ENCODE measurements around the gene IL17RA.
A peak's percentile ranks its signal among the peaks of the same experiment; 100 is the strongest.

The IL17RA gene

GRCh38 chr22:17095538-17095937, 10.7 kb downstream of the IL17RA start:
- Mint-ChIP-seq H3K4me3 (no peak overlapping the region), H3K36me3 (peaks cover 13% of the 10 kb centered on the region), H3K27ac (no peak overlapping the region), H3K9me3 (no peaks in the 10 kb centered on the region), H3K4me1 (peaks cover 96% of the 10 kb centered on the region), H3K27me3 (no peaks in the 10 kb centered on the region)

DNA sequence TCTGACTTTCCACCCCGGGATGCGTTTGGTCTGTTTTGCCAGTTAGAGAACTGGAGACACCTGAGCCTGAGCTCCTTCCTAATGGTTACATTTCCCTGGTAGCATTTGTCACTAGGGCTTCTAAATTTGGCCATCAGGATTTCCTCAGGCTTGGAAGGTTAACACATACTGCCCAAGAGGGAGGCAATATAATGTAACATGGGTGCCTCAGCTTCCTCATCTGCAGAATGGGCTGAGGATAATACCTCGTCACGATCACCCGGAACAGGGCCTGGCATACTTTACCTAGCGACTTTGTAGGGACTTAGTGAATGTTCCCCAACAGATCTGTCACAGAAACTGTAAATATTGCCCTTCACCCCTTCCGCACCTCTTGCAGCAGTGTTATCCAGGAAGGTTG, 11.3 kb downstream of the IL17RA start:
- Mint-ChIP-seq H3K36me3 (peaks cover 17% of the 10 kb centered on the region), H3K27me3 (no peaks in the 10 kb centered on the region), H3K4me3 (no peak overlapping the region), H3K9me3 (no peaks in the 10 kb centered on the region), H3K4me1 (peaks cover 96% of the 10 kb centered on the region), H3K27ac (no peak overlapping the region)

GRCh38 chr22:17097062-17097461, 12.3 kb downstream of the IL17RA start:
- H3K4me3 Mint-ChIP-seq = peak overlapping the region; percentile 33
- peaks cover 98% of the 10 kb centered on the region for H3K4me1 Mint-ChIP-seq
- peaks cover 23% of the 10 kb centered on the region for H3K36me3 Mint-ChIP-seq
- no peaks in the 10 kb centered on the region for H3K9me3 Mint-ChIP-seq
- H3K27ac Mint-ChIP-seq = peak overlapping the region; percentile 79
- no peaks in the 10 kb centered on the region for H3K27me3 Mint-ChIP-seq

DNA sequence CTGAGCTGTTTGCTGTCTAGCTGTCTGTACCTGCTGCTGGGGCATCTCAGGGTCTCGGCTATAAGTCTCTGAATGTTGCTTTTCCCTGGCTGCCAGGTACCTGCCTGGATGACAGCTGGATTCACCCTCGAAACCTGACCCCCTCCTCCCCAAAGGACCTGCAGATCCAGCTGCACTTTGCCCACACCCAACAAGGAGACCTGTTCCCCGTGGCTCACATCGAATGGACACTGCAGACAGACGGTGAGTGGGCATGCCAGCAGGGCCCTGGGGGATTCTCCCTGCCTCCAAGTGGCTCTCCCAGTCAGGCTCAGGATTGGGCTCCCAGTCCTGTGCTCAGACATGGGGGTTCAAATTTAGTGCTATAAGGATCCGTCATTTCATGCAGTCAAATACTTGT, 12.9 kb downstream of the IL17RA start:
- peaks cover 97% of the 10 kb centered on the region for H3K4me1 Mint-ChIP-seq

DNA sequence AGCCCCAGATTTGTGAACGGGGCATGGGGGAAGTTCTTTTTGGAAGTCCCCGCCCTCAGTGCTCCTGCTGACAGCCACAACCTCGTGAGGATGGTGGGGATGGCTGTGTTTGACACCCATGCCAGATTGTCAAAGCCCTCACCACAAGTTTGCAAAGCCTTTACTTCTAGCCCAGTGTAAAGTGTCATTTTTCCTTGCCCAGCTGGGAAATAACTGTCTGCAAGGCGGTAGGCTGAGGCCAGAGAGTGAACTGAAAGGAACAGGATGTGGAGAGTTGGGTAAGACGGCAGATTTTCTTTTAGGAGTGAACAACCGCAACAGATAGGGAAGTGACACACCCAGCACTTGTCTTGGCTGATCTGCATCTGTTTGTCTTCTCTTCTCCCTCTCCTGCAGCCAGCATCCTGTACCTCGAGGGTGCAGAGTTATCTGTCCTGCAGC, 13.6 kb downstream of the IL17RA start:
- H3K4me3 Mint-ChIP-seq = peak overlapping the region; percentile 62
- H3K27ac Mint-ChIP-seq = peak overlapping the region; percentile 61
- peaks cover 96% of the 10 kb centered on the region for H3K4me1 Mint-ChIP-seq
- no peaks in the 10 kb centered on the region for H3K9me3 Mint-ChIP-seq
- H3K27me3 Mint-ChIP-seq = no peaks in the 10 kb centered on the region
- peaks cover 28% of the 10 kb centered on the region for H3K36me3 Mint-ChIP-seq

More for the DNA sequence above, 12.9 kb downstream of the IL17RA start:
- peak overlapping the region; percentile 80 for H3K27ac Mint-ChIP-seq
- no peaks in the 10 kb centered on the region for H3K9me3 Mint-ChIP-seq
- H3K4me3 Mint-ChIP-seq = peak overlapping the region; percentile 62
- H3K36me3 Mint-ChIP-seq = peaks cover 25% of the 10 kb centered on the region
- H3K27me3 Mint-ChIP-seq = no peaks in the 10 kb centered on the region

DNA sequence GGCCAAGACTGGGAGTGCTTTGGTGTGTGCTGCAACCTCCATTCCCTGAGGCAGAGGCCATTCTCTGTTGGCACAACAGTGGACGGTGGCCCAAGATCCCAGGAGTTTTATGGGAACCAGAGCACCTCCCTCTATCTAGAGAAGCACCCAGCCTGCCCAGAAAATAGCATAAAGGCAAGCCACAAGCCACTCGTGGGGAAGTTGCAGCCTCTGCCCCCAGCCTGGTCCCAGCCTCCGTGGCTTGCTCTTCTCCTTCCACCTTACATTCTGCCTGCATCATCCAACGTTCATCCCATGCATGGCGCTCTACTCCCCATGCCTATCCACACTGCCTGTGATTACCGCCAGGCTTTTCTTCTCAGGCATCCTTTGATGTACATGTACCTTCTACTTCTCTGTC, 15.8 kb downstream of the IL17RA start:
- H3K36me3 Mint-ChIP-seq = peaks cover 30% of the 10 kb centered on the region
- peak overlapping the region; percentile 13 for H3K4me3 Mint-ChIP-seq
- peak overlapping the region; percentile 42 for H3K27ac Mint-ChIP-seq
- H3K4me1 Mint-ChIP-seq = peaks cover 87% of the 10 kb centered on the region
- H3K9me3 Mint-ChIP-seq = no peaks in the 10 kb centered on the region
- no peaks in the 10 kb centered on the region for H3K27me3 Mint-ChIP-seq

GRCh38 chr22:17101475-17102296, 16.9 kb downstream of the IL17RA start:
- peak overlapping the region; percentile 13 for H3K4me3 Mint-ChIP-seq

DNA sequence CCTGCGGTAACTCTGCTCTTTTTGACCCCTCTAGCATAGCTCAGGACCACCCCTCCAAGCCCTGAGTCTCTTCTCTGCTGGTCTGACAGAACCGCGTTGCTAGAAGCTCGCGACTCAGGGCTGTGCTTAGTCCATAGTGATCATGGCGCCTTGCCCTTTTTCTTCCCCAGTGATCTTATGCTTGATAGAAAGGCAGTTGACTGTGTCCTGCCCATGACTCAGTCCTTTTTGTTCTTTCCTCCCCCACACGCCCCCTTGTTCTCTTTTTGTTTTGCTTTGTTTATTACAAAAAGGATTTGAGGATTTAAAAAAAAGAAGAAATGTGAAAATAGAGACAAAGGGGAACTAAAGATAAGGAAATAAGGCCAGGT, 17.5 kb downstream of the IL17RA start:
- Mint-ChIP-seq H3K27ac (peak overlapping the region; percentile 86), H3K4me1 (peaks cover 89% of the 10 kb centered on the region), H3K9me3 (no peaks in the 10 kb centered on the region), H3K4me3 (no peak overlapping the region), H3K27me3 (no peaks in the 10 kb centered on the region), H3K36me3 (peaks cover 28% of the 10 kb centered on the region)

More at GRCh38 chr22:17101475-17102296, 16.9 kb downstream of the IL17RA start:
- Mint-ChIP-seq H3K27ac (peak overlapping the region; percentile 86), H3K9me3 (no peaks in the 10 kb centered on the region), H3K36me3 (peaks cover 30% of the 10 kb centered on the region), H3K4me1 (peaks cover 89% of the 10 kb centered on the region), H3K27me3 (no peaks in the 10 kb centered on the region)

- Mint-ChIP-seq H3K36me3 (peaks cover 28% of the 10 kb centered on the region), H3K27ac (peak overlapping the region; percentile 46), H3K27me3 (no peaks in the 10 kb centered on the region), H3K4me3 (no peak overlapping the region), H3K4me1 (peaks cover 85% of the 10 kb centered on the region), H3K9me3 (no peaks in the 10 kb centered on the region)
These were observed 18.6 kb downstream of the IL17RA start for GRCh38 chr22:17103351-17103750.

DNA sequence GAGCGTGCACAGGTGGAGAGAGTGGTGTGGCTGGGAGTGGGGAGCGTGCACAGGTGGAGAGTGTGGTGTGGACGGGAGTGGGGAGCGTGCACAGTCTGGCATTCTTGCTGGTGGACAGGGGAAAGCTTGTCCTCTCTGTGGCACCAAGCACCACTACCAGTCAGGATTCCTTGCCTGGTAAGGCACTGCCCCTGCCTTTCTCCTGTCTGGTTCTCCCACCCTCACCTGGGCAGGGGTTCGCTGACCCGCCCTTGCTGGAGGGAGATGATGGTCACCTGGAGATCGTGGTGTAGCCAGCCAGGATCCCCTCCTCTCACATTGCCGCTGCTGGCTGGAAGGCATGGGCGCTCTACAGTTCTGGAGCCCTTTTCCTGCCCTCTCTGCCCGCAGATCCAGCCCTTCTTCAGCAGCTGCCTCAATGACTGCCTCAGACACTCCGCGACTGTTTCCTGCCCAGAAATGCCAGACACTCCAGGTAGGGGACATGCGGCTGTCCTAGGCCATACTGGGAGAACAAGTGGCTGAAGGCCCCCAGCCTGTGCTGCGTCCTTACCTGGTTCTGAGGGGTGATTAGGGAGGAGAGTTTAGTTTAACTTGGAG, 19.6 kb downstream of the IL17RA start:
- Mint-ChIP-seq H3K4me1 (peaks cover 74% of the 10 kb centered on the region), H3K4me3 (no peak overlapping the region), H3K9me3 (no peaks in the 10 kb centered on the region), H3K27ac (no peak overlapping the region), H3K27me3 (no peaks in the 10 kb centered on the region), H3K36me3 (peaks cover 23% of the 10 kb centered on the region)

DNA sequence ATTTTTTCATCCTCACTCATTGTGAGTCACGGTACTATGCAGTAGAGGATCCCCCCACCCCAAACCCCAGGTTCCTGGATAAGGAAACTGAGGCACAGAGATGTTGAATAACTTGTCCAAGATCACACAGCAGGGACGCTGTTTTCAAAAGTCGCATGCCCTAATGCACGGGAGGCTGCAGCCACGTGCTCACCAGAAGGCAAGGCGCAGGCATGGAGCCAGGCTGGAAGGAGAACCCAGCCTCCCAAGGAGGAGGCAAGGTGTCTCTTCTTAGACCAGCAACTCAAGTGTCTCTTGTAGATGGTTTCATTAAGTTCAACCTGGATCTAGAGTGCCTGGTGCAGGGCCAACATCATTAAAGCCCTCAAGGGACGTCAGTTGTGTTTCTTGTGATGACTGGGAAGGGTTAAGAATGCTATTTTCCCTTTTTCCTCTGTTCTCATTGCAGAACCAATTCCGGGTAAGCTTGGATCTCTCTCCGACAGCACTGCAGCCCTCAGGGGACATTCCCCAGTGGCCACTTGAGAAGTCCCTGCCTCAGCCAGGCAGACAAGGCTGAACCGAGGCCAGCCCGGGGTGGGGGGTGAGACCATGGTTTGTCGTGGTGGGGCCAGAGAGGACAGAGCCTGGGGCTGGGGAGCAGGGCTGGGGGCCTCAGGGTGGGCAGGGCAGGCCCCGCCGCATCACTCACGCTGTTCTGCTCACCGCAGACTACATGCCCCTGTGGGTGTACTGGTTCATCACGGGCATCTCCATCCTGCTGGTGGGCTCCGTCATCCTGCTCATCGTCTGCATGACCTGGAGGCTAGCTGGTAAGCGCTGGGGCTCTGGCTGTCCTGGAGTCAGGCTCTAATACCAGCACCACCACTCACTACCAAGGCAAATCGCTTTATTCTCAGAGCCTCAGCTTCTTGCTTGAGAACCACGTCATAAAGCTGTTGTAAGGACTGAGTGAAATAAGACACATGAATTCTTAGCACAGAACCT, 20.6 kb downstream of the IL17RA start:
- no peaks in the 10 kb centered on the region for H3K9me3 Mint-ChIP-seq
- H3K4me3 Mint-ChIP-seq = peak overlapping the region; percentile 23
- peaks cover 18% of the 10 kb centered on the region for H3K36me3 Mint-ChIP-seq
- no peak overlapping the region for H3K27ac Mint-ChIP-seq
- H3K27me3 Mint-ChIP-seq = no peaks in the 10 kb centered on the region
- peaks cover 64% of the 10 kb centered on the region for H3K4me1 Mint-ChIP-seq

DNA sequence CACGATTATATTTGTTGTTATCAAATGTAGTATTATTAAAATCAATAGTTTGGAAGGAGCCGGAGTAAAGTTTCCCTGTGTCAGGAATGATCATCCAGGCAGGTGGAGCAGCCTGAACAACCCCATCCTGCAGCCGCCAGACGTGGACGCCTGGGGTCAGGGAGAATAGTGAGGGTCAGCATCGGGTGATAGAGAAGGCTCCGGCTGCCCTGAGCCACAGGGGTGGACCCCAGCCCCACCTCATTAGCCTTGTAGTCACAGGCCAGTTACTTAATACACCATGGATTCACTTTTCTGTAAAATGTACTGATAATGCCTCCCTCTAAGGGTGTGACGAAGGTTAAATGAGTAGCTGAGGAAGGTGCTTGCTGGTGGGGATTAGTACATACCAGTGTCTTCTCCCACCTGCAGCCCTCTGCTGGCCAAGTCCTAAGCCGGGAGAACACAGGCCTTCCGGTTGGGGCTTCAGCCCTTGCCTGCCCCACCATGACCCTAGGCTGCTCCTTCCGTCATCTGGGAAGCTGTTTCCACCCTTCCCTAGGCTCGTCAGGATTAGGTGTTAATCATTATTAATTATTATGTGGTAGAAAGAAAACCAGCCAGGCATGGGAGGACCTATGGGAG, 21.5 kb downstream of the IL17RA start:
- H3K27ac Mint-ChIP-seq = peak overlapping the region; percentile 81
- peaks cover 59% of the 10 kb centered on the region for H3K4me1 Mint-ChIP-seq
- no peaks in the 10 kb centered on the region for H3K9me3 Mint-ChIP-seq

GRCh38 chr22:17106785-17107546, 22.2 kb downstream of the IL17RA start:
- Mint-ChIP-seq H3K27ac (peak overlapping the region; percentile 81), H3K27me3 (no peaks in the 10 kb centered on the region), H3K9me3 (no peaks in the 10 kb centered on the region), H3K4me3 (peak overlapping the region; percentile 59), H3K36me3 (peaks cover 8% of the 10 kb centered on the region), H3K4me1 (peaks cover 58% of the 10 kb centered on the region)

More for the DNA sequence above, 21.5 kb downstream of the IL17RA start:
- Mint-ChIP-seq H3K4me3 (peak overlapping the region; percentile 59), H3K27me3 (no peaks in the 10 kb centered on the region), H3K36me3 (peaks cover 12% of the 10 kb centered on the region)

DNA sequence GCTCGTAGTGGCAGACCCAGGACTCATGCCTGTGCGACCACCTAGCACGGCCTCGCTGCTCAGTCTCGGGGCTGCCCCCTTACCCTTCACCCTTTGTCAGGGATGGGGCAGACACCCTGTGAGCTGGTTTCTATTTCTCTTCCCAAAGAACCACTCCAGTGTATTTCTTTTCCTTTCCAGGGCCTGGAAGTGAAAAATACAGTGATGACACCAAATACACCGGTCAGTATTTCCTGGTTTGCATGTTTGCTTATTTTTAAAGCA, 22.7 kb downstream of the IL17RA start:
- H3K36me3 Mint-ChIP-seq = peaks cover 5% of the 10 kb centered on the region
- H3K4me3 Mint-ChIP-seq = no peak overlapping the region
- H3K27me3 Mint-ChIP-seq = no peaks in the 10 kb centered on the region

More for the DNA sequence above, 22.7 kb downstream of the IL17RA start:
- Mint-ChIP-seq H3K4me1 (peaks cover 58% of the 10 kb centered on the region), H3K27ac (peak overlapping the region; percentile 81), H3K9me3 (no peaks in the 10 kb centered on the region)
